ENCODE data around the gene MAPK14.

MAPK14 gene

DNA sequence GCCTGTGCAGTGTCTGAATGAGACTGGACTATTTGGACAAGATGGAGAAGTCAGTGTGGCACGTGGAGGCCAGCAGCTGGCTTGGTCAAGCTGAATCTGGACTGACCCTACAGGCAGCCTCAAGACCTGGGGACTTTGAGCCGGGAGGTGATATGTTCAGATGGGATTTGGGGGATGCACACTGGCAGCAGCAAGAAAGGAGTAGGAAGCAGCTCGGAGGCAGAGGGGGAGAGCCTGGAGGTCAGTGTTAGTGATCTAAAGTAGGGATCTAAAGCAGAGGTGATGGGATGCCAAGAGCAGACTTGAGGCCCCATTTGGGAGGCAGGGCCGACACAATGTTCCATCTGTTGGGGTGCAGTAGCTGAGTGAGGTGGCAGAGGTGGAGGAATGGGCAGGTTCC is 105.5 kb downstream of the MAPK14 start:
- H3K4me2 ChIP-seq (ENCODE audit: low read depth, low read length): peak overlapping the region; percentile 100; the same call in 1 of the 2 replicates

DNA sequence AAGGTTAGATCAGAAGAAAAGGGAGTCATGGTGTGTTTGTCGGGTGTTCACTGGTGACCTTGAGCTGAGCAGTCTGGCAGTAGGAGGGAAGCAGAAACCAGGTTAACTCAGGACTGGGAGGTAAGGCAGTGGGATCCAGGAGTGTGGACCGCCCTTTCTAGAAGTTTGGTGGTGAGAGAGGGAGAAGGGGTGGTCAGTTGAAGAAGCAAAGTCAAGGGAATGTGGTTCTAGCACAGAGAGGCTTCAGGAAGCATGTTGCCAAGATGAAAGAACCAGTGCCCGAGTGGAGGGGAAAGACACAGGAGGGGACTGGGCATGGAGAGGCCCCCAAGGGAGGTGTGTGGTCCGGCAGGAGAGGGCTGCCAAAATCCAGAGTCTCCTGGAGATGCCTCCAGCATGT is 106.3 kb downstream of the MAPK14 start:
- Histone ChIP-seq H3K4me2 (ENCODE audit: low read depth, low read length) (no peak overlapping the region), H3K4me1 (ENCODE audit: low read length) (peaks cover 22% of the 10 kb centered on the region)

More for the DNA sequence above, 105.5 kb downstream of the MAPK14 start:
- H3K27ac ChIP-seq (ENCODE audit: low read length): no peak overlapping the region
- DNase-seq: no peak
- no peak overlapping the region for H2AFZ ChIP-seq (ENCODE audit: low read length)
- peaks cover 28% of the 10 kb centered on the region for H3K4me1 ChIP-seq (ENCODE audit: low read length)
- H3K79me2 ChIP-seq (ENCODE audit: low read length): peaks cover 31% of the 10 kb centered on the region
- H3F3A ChIP-seq (ENCODE audit: insufficient read depth, low read length): peaks cover 21% of the 10 kb centered on the region
- no peaks in the 10 kb centered on the region for H4K20me1 ChIP-seq (ENCODE audit: insufficient read depth, low read length)
- no peak overlapping the region for H3K9ac ChIP-seq (ENCODE audit: low read length)
- H3K9me2 ChIP-seq (replicated peaks; ENCODE audit: insufficient read depth, low read length): no peaks in the 10 kb centered on the region
- H3K27me3 ChIP-seq (replicated peaks; ENCODE audit: insufficient read depth, low read length): no peaks in the 10 kb centered on the region
- H3K4me3 ChIP-seq (ENCODE audit: low read length): no peak overlapping the region
- no peaks in the 10 kb centered on the region for H3K36me3 ChIP-seq (replicated peaks; ENCODE audit: insufficient read depth, low read length)
- no peak for TF ChIP-seq EZH2phosphoT487 (IDR thresholded peaks at IDR 0.05; ENCODE audit: low read length)
- TF ChIP-seq, protein P1, sequence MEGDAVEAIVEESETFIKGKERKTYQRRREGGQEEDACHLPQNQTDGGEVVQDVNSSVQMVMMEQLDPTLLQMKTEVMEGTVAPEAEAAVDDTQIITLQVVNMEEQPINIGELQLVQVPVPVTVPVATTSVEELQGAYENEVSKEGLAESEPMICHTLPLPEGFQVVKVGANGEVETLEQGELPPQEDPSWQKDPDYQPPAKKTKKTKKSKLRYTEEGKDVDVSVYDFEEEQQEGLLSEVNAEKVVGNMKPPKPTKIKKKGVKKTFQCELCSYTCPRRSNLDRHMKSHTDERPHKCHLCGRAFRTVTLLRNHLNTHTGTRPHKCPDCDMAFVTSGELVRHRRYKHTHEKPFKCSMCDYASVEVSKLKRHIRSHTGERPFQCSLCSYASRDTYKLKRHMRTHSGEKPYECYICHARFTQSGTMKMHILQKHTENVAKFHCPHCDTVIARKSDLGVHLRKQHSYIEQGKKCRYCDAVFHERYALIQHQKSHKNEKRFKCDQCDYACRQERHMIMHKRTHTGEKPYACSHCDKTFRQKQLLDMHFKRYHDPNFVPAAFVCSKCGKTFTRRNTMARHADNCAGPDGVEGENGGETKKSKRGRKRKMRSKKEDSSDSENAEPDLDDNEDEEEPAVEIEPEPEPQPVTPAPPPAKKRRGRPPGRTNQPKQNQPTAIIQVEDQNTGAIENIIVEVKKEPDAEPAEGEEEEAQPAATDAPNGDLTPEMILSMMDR (IDR thresholded peaks at IDR 0.05; ENCODE audit: low read length): no peak
- TF ChIP-seq EZH2 (optimal IDR thresholded peaks at IDR 0.05; ENCODE audit: low read depth, low read length): no peak
- no peaks in the 10 kb centered on the region for H3K9me3 ChIP-seq (replicated peaks; ENCODE audit: insufficient read depth, low read length)

DNA sequence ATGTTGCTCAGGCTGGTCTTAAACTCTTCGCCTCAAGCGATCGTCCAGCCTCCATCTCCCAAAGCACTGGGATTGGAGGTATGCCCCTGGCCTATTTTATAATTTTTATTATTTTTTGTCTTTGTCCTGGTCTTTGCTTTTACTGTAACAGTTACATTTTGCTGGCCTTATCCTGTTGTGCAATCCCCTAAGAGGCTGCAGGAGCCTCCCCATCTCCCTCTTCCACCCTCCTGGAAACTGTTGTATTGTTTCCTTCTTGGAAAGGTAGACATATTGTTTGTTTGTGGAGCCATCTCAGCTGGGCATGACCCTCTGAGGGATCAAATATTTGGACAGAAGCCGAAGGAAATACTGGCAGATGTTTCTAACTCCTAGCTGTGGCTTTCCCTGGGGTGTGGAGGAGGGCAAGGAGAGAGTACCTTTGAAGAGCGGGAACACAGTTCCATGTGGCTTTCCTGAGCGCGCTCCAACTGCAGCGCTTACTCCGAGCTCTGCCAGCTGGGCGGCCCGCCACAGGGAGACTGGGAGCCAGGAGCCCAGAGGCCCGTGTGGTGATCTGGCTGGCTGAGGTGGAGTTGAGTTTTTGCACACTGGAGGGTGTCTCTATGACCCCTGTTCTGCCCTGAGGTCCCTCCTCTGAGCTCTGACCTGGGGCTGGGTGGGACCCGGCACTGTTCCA is 107.6 kb downstream of the MAPK14 start:
- Histone ChIP-seq H3K4me3 (ENCODE audit: low read length) (no peak overlapping the region), H3K9me2 (replicated peaks; ENCODE audit: insufficient read depth, low read length) (no peaks in the 10 kb centered on the region), H3K4me1 (ENCODE audit: low read length) (peaks cover 14% of the 10 kb centered on the region), H3K36me3 (replicated peaks; ENCODE audit: insufficient read depth, low read length) (no peaks in the 10 kb centered on the region), H3K27me3 (replicated peaks; ENCODE audit: insufficient read depth, low read length) (no peaks in the 10 kb centered on the region), H3K9ac (ENCODE audit: low read length) (no peak overlapping the region), H3K9me3 (replicated peaks; ENCODE audit: insufficient read depth, low read length) (no peaks in the 10 kb centered on the region), H2AFZ (ENCODE audit: low read length) (no peak overlapping the region), H3K79me2 (ENCODE audit: low read length) (peaks cover 27% of the 10 kb centered on the region), H4K20me1 (ENCODE audit: insufficient read depth, low read length) (no peaks in the 10 kb centered on the region), H3K27ac (ENCODE audit: low read length) (no peak overlapping the region), H3F3A (ENCODE audit: insufficient read depth, low read length) (peaks cover 17% of the 10 kb centered on the region), H3K4me2 (ENCODE audit: low read depth, low read length) (no peak overlapping the region)
- no peak for DNase-seq
- TF ChIP-seq EZH2phosphoT487 (IDR thresholded peaks at IDR 0.05; ENCODE audit: low read length) (no peak), EZH2 (optimal IDR thresholded peaks at IDR 0.05; ENCODE audit: low read depth, low read length) (no peak)
- TF ChIP-seq, protein P1 (IDR thresholded peaks at IDR 0.05; ENCODE audit: low read length): no peak

More for the DNA sequence above, 106.3 kb downstream of the MAPK14 start:
- no peak for DNase-seq
- Histone ChIP-seq H3K36me3 (replicated peaks; ENCODE audit: insufficient read depth, low read length) (no peaks in the 10 kb centered on the region), H3F3A (ENCODE audit: insufficient read depth, low read length) (peaks cover 21% of the 10 kb centered on the region), H3K27ac (ENCODE audit: low read length) (no peak overlapping the region), H2AFZ (ENCODE audit: low read length) (no peak overlapping the region), H3K4me3 (ENCODE audit: low read length) (no peak overlapping the region), H3K79me2 (ENCODE audit: low read length) (peaks cover 31% of the 10 kb centered on the region), H3K9me2 (replicated peaks; ENCODE audit: insufficient read depth, low read length) (no peaks in the 10 kb centered on the region), H3K9me3 (replicated peaks; ENCODE audit: insufficient read depth, low read length) (no peaks in the 10 kb centered on the region), H3K27me3 (replicated peaks; ENCODE audit: insufficient read depth, low read length) (no peaks in the 10 kb centered on the region), H4K20me1 (ENCODE audit: insufficient read depth, low read length) (no peaks in the 10 kb centered on the region), H3K9ac (ENCODE audit: low read length) (no peak overlapping the region)
- no peak for TF ChIP-seq EZH2phosphoT487 (IDR thresholded peaks at IDR 0.05; ENCODE audit: low read length)
- TF ChIP-seq, protein P1 (IDR thresholded peaks at IDR 0.05; ENCODE audit: low read length): no peak
- no peak for TF ChIP-seq EZH2 (optimal IDR thresholded peaks at IDR 0.05; ENCODE audit: low read depth, low read length)

Data from MM.1S (cell line).